ENCODE data around the gene SPIRE2. TPM values are rescaled to one million over a fixed set of nuclear protein-coding genes. Genes with fewer than 3 reads are reported as not detected.
"Not testable (repeated sequence)": the region's sequence is repeated elsewhere in the genome, so short reads cannot be mapped to it uniquely, and the experiment has no call there.

The SPIRE2 gene
- total RNA-seq, 1 donor from 2014 or later = 1.2 TPM

DNA sequence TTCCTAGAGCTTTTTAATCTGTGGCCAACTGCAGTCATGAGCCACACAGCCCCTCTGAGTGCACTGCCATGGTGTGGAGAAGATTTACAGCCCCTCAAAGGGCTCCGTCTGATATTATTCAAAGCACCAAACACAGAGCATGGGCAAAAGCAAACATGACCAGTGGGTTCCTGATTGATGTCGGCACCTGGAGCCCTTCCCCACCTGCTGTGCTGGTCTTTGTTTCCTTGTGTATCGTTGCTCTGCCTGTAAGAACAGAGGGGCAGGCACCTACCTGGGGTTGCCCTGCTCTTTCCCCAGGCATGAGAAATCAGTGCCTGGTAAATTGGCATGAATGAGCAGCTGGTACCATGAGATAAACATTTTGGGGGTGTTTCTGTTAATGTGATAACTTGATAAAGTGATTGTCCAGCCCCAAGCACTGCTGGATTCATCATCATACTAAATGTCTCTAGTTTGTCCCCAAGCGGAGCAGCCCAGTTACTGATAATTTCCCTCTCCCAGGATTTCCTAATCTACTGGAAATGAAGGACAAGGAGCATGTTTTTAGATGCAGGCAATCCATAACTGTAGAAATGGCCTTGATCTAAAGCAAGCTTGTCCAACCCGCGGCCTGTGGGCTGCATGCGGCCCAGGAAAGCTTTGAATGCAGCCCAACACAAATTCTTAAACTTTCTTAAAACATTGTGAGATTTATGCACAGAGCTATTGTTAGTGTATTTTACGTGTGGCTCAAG is 5.0 kb upstream of the SPIRE2 start:
- H3K4me3 ChIP-seq = no peak overlapping the region
- no peak for TF ChIP-seq CTCF (IDR thresholded peaks at IDR 0.05; ENCODE audit: borderline replicate concordance)
- no peaks in the 10 kb centered on the region for H3K27me3 ChIP-seq (ENCODE audit: low read depth)
- H3K36me3 ChIP-seq = no peaks in the 10 kb centered on the region
- H3K27ac ChIP-seq (replicated peaks) = no peak overlapping the region
- intact Hi-C loops (cut with micrococcal nuclease) = no loop called here
- H3K4me1 ChIP-seq = peaks cover 17% of the 10 kb centered on the region
- H3K9me3 ChIP-seq (replicated peaks) = no peaks in the 10 kb centered on the region
- DNase-seq = no peak

- H3K36me3 ChIP-seq; H3K27me3 ChIP-seq (ENCODE audit: low read depth); intact Hi-C loops (cut with micrococcal nuclease); DNase-seq; H3K27ac ChIP-seq (replicated peaks); H3K4me3 ChIP-seq; H3K9me3 ChIP-seq (replicated peaks): not testable (repeated sequence)
- peaks cover 14% of the 10 kb centered on the region for H3K4me1 ChIP-seq
Observed at GRCh38 chr16:89823824-89824148, 4.5 kb upstream of the SPIRE2 start.

DNA sequence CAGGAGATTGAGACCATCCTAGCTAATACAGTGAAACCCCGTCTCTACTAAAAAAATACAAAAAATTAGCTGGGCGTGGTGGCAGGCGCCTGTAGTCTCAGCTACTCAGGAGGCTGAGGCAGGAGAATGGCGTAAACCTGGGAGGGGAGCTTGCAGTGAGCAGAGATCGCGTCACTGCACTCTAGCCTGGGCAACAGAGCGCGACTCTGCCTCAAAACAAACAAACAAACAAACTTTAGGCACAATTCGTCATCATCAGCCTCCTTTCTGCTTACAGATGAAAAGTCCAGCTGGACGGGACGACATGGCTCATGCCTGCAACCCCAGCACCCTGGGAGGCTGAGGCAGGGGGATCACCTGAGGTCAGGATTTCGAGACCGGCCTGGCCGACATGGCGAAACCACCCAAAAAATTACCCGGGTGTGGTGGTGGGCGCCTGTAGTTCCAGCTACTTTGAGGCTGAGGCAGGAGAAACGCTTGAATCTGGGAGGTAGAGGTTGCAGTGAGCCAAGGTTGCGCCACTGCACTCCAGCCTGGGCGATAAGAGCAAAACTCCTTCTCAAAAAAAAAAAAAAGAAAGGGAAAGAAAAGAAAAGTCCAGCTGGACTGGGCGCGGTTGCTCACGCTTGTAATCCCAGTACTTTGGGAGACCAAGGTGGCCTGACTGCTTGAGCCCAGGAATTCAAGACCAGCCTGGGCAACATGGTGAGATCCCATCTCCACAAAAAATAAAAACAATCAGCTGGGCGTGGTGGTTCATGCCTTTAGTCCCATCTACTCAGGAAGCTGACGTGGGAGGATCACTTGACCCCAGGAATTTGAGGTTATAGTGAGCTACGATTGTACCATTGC is 1.5 kb upstream of the SPIRE2 start:
- no peaks in the 10 kb centered on the region for H3K9me3 ChIP-seq (replicated peaks)
- TF ChIP-seq CTCF (IDR thresholded peaks at IDR 0.05; ENCODE audit: borderline replicate concordance) = no peak
- no peaks in the 10 kb centered on the region for H3K36me3 ChIP-seq
- H3K27me3 ChIP-seq (ENCODE audit: low read depth) = no peaks in the 10 kb centered on the region
- no peak for DNase-seq
- intact Hi-C loops (cut with micrococcal nuclease) = no loop called here
- peaks cover 20% of the 10 kb centered on the region for H3K4me1 ChIP-seq
- no peak overlapping the region for H3K4me3 ChIP-seq
- peak overlapping the region; percentile 91 for H3K27ac ChIP-seq (replicated peaks)

DNA sequence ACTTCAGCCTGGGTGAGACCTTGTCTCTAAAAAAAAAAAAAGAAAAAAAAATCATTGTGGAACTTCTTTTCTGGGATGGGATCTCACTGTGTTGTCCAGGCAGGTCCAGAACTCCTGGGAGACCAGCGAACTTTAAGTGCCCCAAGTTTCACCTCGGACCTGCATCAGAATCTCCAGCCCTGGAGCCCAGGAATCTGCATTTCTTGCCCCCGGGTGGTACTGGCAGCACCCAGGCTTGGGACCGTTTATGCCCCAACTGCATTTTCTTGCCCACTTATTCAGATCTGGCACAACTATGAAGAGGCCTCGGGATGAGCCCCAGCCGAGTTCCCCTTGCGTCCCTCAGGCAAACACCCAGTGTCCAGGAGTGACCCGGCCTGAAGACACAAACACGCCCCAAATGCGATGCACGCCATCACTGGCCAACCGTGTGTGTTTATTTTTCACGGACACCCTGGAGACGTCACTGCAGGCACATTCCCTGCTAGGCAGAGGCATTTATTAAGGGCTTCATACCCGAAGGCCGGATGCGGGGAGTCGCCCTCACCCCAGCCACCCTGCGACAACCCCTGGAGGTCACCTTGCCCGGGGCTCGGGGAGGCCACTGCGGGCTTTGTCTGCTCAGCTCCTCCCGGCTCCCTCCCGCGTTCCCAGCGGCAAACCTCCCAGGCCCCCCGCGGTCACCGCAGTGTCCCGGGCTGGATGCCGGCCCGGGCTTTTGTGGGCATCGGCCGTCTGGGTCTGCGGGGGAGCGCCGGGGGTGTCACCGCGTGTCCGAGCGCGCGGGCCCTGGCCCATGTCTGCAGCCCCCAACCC is 684 bp upstream of the SPIRE2 start:
- peak; percentile 46 for DNase-seq
- Histone ChIP-seq H3K4me3 (peak overlapping the region; percentile 74), H3K27me3 (ENCODE audit: low read depth) (no peaks in the 10 kb centered on the region), H3K4me1 (peaks cover 20% of the 10 kb centered on the region), H3K9me3 (replicated peaks) (no peaks in the 10 kb centered on the region), H3K36me3 (no peaks in the 10 kb centered on the region), H3K27ac (replicated peaks) (peak overlapping the region; percentile 91)
- intact Hi-C loops (cut with micrococcal nuclease) = no loop called here
- no peak for TF ChIP-seq CTCF (IDR thresholded peaks at IDR 0.05; ENCODE audit: borderline replicate concordance)

GRCh38 chr16:89828870-89829629 is 775 bp downstream of the SPIRE2 start:
- intact Hi-C loops (cut with micrococcal nuclease) = no loop called here
- peak overlapping the region; percentile 50 for H3K27ac ChIP-seq (replicated peaks)

More at GRCh38 chr16:89828870-89829629, 775 bp downstream of the SPIRE2 start:
- no peak for DNase-seq
- Histone ChIP-seq H3K9me3 (replicated peaks) (no peaks in the 10 kb centered on the region), H3K4me1 (peaks cover 20% of the 10 kb centered on the region), H3K27me3 (ENCODE audit: low read depth) (no peaks in the 10 kb centered on the region), H3K36me3 (no peaks in the 10 kb centered on the region), H3K4me3 (peak overlapping the region; percentile 64)
- no peak for TF ChIP-seq CTCF (IDR thresholded peaks at IDR 0.05; ENCODE audit: borderline replicate concordance)
